Tibial artery (tissue), 4 donors: ENCODE measurements around the gene NONO.
A peak's percentile ranks its signal among the peaks of the same experiment; 100 is the strongest.
"Not testable (repeated sequence)": the region's sequence is repeated elsewhere in the genome, so short reads cannot be mapped to it uniquely, and the experiment has no call there.

Experiments used
- DNase-seq, 2 donors: peaks; one replicate each; pipeline ENCODE4 v3.0.0-alpha.2; 2019
- H3K27ac ChIP-seq, 2 donors: fragments of 200-600 bp; sonication (generic) in 1 of 2; 1 replicate in 1 of 2; 2 replicates in 1 of 2; pipeline ENCODE4 v1.5.1; 2018 to 2019; ENCODE audit warnings: mild to moderate bottlenecking in 1 of 2
- H3K27me3 ChIP-seq, 2 donors: fragments of 200-600 bp; sonication (generic) in 1 of 2; one replicate each; pipeline versions ENCODE4 v1.5.1 to v1.6.0; 2016 to 2019
- H3K36me3 ChIP-seq, 3 donors: fragments of 200-600 bp; sonication (generic) in 2 of 3; one replicate each; pipeline ENCODE4 v1.5.1; 2016 to 2019; ENCODE audit warnings: mild to moderate bottlenecking in 2 of 3
- H3K4me1 ChIP-seq, 4 donors: fragments of 200-600 bp; sonication (generic) in 2 of 4; 1 replicate in 3 of 4; 2 replicates in 1 of 4; pipeline ENCODE4 v1.5.1; 2016 to 2019
- H3K4me3 ChIP-seq, 2 donors: fragments of 200-600 bp; sonication (generic) in 1 of 2; 1 replicate in 1 of 2; 2 replicates in 1 of 2; pipeline ENCODE4 v1.5.1; 2018 to 2019; ENCODE audit warnings: mild to moderate bottlenecking in 2 of 2
- H3K9me3 ChIP-seq, 3 donors: fragments of 200-600 bp; sonication (generic) in 1 of 3; one replicate each; pipeline ENCODE4 v1.5.1; 2016 to 2019
- CTCF ChIP-seq, 2 experiments: fragments of 200-600 bp in 1 of 2; fragments of 450-650 bp in 1 of 2; IDR thresholded peaks; one replicate each; pipeline ENCODE4 v1.5.1; 2017 to 2019; ENCODE audit warnings: antibody characterized with exemption in 2 of 2, mild to moderate bottlenecking in 1 of 2, moderate library complexity in 1 of 2
- intact Hi-C: fragments of 100-400 bp; cut with DNase I; formaldehyde crosslinking; loops from one replicate; pipeline ENCODE4 v1.15.0; 2023; ENCODE audit warnings: low total_unique reads

NONO gene

GRCh38 chrX:71269801-71270395, 13.5 kb upstream of the NONO start:
- intact Hi-C loops = no loop called here

GRCh38 chrX:71272313-71272712, 11.1 kb upstream of the NONO start:
- H3K4me3 ChIP-seq, H3K36me3 ChIP-seq, H3K27ac ChIP-seq, H3K4me1 ChIP-seq, DNase-seq, intact Hi-C loops, H3K9me3 ChIP-seq, H3K27me3 ChIP-seq: not testable (repeated sequence)

More at GRCh38 chrX:71269801-71270395, 13.5 kb upstream of the NONO start:
- peaks cover 0 to 10% (median 0%) of the 10 kb centered on the region in 3 donors for H3K9me3 ChIP-seq
- H3K4me3 ChIP-seq = no peak overlapping the region
- H3K4me1 ChIP-seq = no peaks in the 10 kb centered on the region
- TF ChIP-seq CTCF (IDR thresholded peaks at IDR 0.05) = no peak
- H3K36me3 ChIP-seq = no peaks in the 10 kb centered on the region
- no peak for DNase-seq
- H3K27ac ChIP-seq = no peak overlapping the region
- no peaks in the 10 kb centered on the region for H3K27me3 ChIP-seq

DNA sequence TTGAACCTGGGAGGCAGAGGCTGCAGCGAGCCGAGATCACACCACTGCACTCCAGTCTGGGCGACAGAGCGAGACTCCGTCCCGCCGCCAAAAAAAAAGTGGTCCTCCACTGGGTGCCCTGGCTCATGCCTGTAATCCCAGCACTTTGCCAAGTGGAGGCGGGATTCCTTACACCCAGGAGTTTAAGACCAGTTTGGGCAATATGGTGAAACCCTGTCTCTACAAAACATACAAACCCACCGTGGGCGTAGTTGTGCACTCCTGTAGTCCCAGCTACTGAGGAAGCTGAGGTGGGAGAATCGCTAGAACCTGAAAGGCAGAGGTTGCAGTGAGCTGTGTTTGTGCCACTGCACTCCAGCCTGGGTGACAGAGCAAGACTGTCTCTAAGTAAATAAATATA, 2.1 kb upstream of the NONO start:
- H3K27ac ChIP-seq, H3K4me3 ChIP-seq, intact Hi-C loops, H3K9me3 ChIP-seq, DNase-seq, H3K36me3 ChIP-seq, H3K27me3 ChIP-seq: not testable (repeated sequence)
- H3K4me1 ChIP-seq = peaks cover 0 to 20% (median 0%) of the 10 kb centered on the region in 4 donors

DNA sequence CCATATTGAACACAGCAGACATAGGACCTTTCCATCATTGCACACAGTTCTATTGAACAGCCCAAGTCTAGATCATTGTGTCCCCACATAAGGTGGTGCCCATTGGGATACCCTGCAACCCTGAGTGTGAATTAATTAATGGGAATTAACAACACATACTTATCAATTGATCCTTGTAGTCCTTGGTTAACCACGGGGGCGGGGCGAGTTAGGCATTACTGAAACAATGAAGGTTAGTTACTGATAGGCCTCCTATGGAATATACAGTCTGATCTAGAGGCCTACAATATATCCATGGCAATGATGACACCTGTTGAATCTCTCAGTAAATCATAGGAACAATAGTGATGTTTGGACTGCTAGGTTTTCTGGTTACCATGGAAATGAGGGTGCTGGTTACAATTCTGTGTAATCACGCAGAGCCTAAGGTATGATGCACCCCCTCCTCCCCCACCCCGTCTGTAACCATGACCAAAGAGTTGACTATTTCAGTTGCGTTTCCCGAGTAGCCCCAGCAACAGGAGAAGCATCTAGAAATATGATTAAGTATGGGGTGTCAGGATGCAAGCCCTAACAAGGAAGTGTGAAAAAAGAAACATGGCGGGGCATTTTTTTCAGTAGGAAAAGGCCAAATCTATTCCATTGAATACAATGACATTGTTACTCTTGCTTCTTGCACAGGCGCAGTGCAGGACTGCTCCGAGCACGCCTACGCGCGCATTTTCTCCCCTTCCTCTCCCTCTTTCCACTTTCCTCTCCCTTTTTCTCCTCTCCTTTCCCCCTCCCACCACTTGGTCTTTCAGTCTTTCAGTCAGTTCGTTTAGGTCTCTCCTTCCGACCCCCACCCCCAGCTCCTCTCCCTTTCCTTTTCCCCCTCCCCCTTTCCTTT, 677 bp upstream of the NONO start:
- intact Hi-C loops = no loop called here

GRCh38 chrX:71285929-71286328, 2.5 kb downstream of the NONO start:
- intact Hi-C loops = no loop called here
- Histone ChIP-seq H3K4me1 (peaks cover 0 to 39% (median 0%) of the 10 kb centered on the region in 4 donors), H3K9me3 (peaks cover 0 to 8% (median 0%) of the 10 kb centered on the region in 3 donors), H3K27ac (no peak overlapping the region), H3K27me3 (no peaks in the 10 kb centered on the region), H3K4me3 (no peak overlapping the region), H3K36me3 (peaks cover 0 to 10% (median 5%) of the 10 kb centered on the region in 3 donors)
- TF ChIP-seq CTCF (IDR thresholded peaks at IDR 0.05) = no peak
- no peak for DNase-seq

More for the DNA sequence above, 677 bp upstream of the NONO start:
- Histone ChIP-seq H3K4me3 (peak overlapping the region; percentile 74 to 75), H3K9me3 (peaks cover 0 to 8% (median 0%) of the 10 kb centered on the region in 3 donors), H3K27me3 (no peaks in the 10 kb centered on the region), H3K27ac (peak overlapping the region; percentile 87 to 94), H3K4me1 (peaks cover 0 to 30% (median 0%) of the 10 kb centered on the region in 4 donors), H3K36me3 (peaks cover 0 to 6% (median 0%) of the 10 kb centered on the region in 3 donors)
- DNase-seq = no peak
- no peak for TF ChIP-seq CTCF (IDR thresholded peaks at IDR 0.05)

GRCh38 chrX:71291381-71291780, 7.9 kb downstream of the NONO start:
- H3K9me3 ChIP-seq = no peaks in the 10 kb centered on the region
- H3K27ac ChIP-seq = no peak overlapping the region
- H3K4me3 ChIP-seq = no peak overlapping the region
- intact Hi-C loops = no loop called here
- DNase-seq = no peak
- H3K4me1 ChIP-seq = peaks cover 0 to 19% (median 0%) of the 10 kb centered on the region in 4 donors
- no peak for TF ChIP-seq CTCF (IDR thresholded peaks at IDR 0.05)
- peaks cover 43 to 64% (median 56%) of the 10 kb centered on the region in 3 donors for H3K36me3 ChIP-seq
- H3K27me3 ChIP-seq = no peaks in the 10 kb centered on the region
